ENCODE results near the gene GRM4.
A peak's percentile ranks its signal among the peaks of the same experiment; 100 is the strongest.

Gene GRM4

GRCh38 chr6:34158876-34159275, 13.0 kb upstream of the GRM4 start:
- no peak for DNase-seq (ENCODE audit: low read depth)
- no peak overlapping the region for H3K4me3 ChIP-seq (ENCODE audit: low read depth, low read length)

GRCh38 chr6:34157851-34158250, 12.0 kb upstream of the GRM4 start:
- DNase-seq (ENCODE audit: low read depth): no peak
- no peak overlapping the region for H3K4me3 ChIP-seq (ENCODE audit: low read depth, low read length)

- DNase-seq (ENCODE audit: low read depth): no peak
- H3K4me3 ChIP-seq (ENCODE audit: low read depth, low read length): no peak overlapping the region
Measured at GRCh38 chr6:34157236-34157830, 11.4 kb upstream of the GRM4 start.

GRCh38 chr6:34155471-34156300, 9.8 kb upstream of the GRM4 start:
- H3K4me3 ChIP-seq (ENCODE audit: low read depth, low read length): no peak overlapping the region
- DNase-seq (ENCODE audit: low read depth): no peak

GRCh38 chr6:34154668-34155447, 9.0 kb upstream of the GRM4 start:
- no peak for DNase-seq (ENCODE audit: low read depth)
- peak overlapping the region; percentile 37 for H3K4me3 ChIP-seq (ENCODE audit: low read depth, low read length)

- H3K4me3 ChIP-seq (ENCODE audit: low read depth, low read length): no peak overlapping the region
- no peak for DNase-seq (ENCODE audit: low read depth)
Measured at GRCh38 chr6:34152806-34153520, 7.1 kb upstream of the GRM4 start.

GRCh38 chr6:34152042-34152524, 6.2 kb upstream of the GRM4 start:
- H3K4me3 ChIP-seq (ENCODE audit: low read depth, low read length): no peak overlapping the region
- DNase-seq (ENCODE audit: low read depth): no peak

GRCh38 chr6:34151321-34152041, 5.6 kb upstream of the GRM4 start:
- H3K4me3 ChIP-seq (ENCODE audit: low read depth, low read length): no peak overlapping the region
- DNase-seq (ENCODE audit: low read depth): no peak

GRCh38 chr6:34150766-34151165, 4.9 kb upstream of the GRM4 start:
- H3K4me3 ChIP-seq (ENCODE audit: low read depth, low read length): no peak overlapping the region
- DNase-seq (ENCODE audit: low read depth): no peak

GRCh38 chr6:34149831-34150400, 4.0 kb upstream of the GRM4 start:
- no peak for DNase-seq (ENCODE audit: low read depth)

GRCh38 chr6:34149452-34149810, 3.5 kb upstream of the GRM4 start:
- H3K4me3 ChIP-seq (ENCODE audit: low read depth, low read length): no peak overlapping the region
- no peak for DNase-seq (ENCODE audit: low read depth)

More at GRCh38 chr6:34149831-34150400, 4.0 kb upstream of the GRM4 start:
- no peak overlapping the region for H3K4me3 ChIP-seq (ENCODE audit: low read depth, low read length)

GRCh38 chr6:34148631-34149451, 3.0 kb upstream of the GRM4 start:
- DNase-seq (ENCODE audit: low read depth): no peak
- H3K4me3 ChIP-seq (ENCODE audit: low read depth, low read length): no peak overlapping the region

- H3K4me3 ChIP-seq (ENCODE audit: low read depth, low read length): no peak overlapping the region
- no peak for DNase-seq (ENCODE audit: low read depth)
Measured at GRCh38 chr6:34147906-34148630, 2.2 kb upstream of the GRM4 start.

- H3K4me3 ChIP-seq (ENCODE audit: low read depth, low read length): no peak overlapping the region
- DNase-seq (ENCODE audit: low read depth): no peak
Measured at GRCh38 chr6:34146801-34147592, 1.1 kb upstream of the GRM4 start.

- DNase-seq (ENCODE audit: low read depth): peak; percentile 12
- peak overlapping the region; percentile 50 for H3K4me3 ChIP-seq (ENCODE audit: low read depth, low read length)
Measured at GRCh38 chr6:34145161-34146020, 496 bp downstream of the GRM4 start.
